GM21526 (cell line): Measurements from ENCODE around the gene CRHR1.

Experiments
- ATAC-seq: cut with Tn5 transposase; IDR thresholded peaks from one replicate; pipeline ENCODE4 v1.9.1; 2021; ENCODE audit warnings: moderate library complexity; ENCODE audit not compliant: unreplicated experiment, low FRiP score

The CRHR1 gene

GRCh38 chr17:45757431-45758218 is 26.5 kb upstream of the CRHR1 start:
- no peak for ATAC-seq

- ATAC-seq: no peak
Observed at GRCh38 chr17:45758544-45758943, 25.6 kb upstream of the CRHR1 start.

GRCh38 chr17:45759761-45760160 is 24.4 kb upstream of the CRHR1 start:
- no peak for ATAC-seq

GRCh38 chr17:45761957-45762565 is 22.1 kb upstream of the CRHR1 start:
- no peak for ATAC-seq

- no peak for ATAC-seq
Observed at GRCh38 chr17:45763182-45763581, 20.9 kb upstream of the CRHR1 start.

GRCh38 chr17:45764479-45764878 is 19.6 kb upstream of the CRHR1 start:
- ATAC-seq: no peak

GRCh38 chr17:45768000-45768399 is 16.1 kb upstream of the CRHR1 start:
- ATAC-seq: no peak

DNA sequence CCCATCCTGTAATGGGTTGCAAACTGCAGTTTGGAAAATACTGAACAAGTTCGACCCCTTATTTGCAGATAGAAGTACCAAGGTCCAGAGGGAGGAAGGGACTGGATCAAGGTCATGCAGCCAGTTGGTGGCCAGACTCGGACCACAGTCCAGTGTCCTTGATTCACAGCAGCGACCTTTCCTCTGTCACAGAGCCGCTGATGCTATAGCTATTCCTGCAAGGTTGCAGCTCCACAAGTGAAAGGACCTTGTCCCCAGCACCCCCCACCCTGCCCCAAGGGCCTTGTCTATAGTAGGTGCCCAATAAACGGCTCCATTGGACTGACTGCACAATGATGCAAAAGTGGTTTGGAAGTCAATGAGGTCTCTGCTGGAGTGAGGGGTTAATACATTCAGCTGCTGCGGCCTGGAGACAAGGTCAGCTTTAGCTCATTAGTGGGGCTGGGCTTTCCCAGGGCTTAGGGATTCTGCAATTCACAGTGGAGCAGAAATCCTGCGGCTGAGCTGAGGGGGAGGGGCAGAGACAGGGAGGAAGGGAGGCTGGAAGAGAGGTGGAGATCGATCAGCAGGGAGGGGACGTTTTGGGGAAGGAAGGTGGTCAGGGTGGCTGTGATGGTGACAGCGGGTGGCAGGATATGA is 13.4 kb upstream of the CRHR1 start:
- no peak for ATAC-seq

- no peak for ATAC-seq
Observed at GRCh38 chr17:45771271-45771959, 12.7 kb upstream of the CRHR1 start.

DNA sequence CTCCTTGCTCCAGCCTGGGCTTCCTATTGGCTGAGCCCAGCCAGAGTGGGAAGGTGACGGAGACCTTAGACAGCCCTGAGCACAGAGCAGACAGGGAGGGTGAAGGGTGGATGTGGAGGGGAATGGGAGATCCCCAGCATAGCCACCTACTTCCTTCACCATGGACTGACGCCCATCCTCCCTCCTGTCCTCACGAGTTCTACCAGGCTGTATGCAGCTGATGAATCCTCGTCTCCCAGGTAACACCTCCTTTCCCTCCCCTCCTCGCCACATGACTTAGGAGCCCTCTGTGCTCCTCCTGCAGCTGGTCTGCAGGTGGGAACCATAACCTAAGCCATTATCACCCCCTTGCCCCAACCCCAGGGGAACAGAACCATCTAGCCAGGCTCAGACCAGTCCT is 9.0 kb upstream of the CRHR1 start:
- no peak for ATAC-seq

- no peak for ATAC-seq
Observed at GRCh38 chr17:45775576-45776011, 8.5 kb upstream of the CRHR1 start.

GRCh38 chr17:45776896-45777295 is 7.2 kb upstream of the CRHR1 start:
- ATAC-seq: no peak

- no peak for ATAC-seq
Observed at GRCh38 chr17:45777388-45777787, 6.7 kb upstream of the CRHR1 start.

DNA sequence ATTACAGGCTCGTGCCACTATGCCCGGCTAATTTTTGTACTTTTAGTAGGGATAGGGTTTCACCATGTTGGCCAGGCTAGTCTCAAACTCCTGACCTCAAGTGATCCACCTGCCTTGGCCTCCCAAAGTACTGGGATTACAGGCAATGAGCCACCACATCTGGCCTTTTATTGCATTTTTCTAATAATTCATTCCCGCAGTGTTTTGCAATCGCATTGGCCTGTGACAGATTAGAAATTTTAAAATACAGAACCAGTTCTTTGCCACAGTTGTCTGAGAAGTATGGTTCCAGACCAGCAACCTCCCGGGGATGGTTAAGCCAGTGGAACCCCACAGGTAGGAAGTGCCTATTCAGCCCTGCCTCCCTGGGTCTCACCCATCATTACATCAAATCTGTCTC is 3.2 kb upstream of the CRHR1 start:
- no peak for ATAC-seq

GRCh38 chr17:45782889-45783592 is 1.1 kb upstream of the CRHR1 start:
- ATAC-seq: no peak

GRCh38 chr17:45783593-45784292 is 377 bp upstream of the CRHR1 start:
- no peak for ATAC-seq

DNA sequence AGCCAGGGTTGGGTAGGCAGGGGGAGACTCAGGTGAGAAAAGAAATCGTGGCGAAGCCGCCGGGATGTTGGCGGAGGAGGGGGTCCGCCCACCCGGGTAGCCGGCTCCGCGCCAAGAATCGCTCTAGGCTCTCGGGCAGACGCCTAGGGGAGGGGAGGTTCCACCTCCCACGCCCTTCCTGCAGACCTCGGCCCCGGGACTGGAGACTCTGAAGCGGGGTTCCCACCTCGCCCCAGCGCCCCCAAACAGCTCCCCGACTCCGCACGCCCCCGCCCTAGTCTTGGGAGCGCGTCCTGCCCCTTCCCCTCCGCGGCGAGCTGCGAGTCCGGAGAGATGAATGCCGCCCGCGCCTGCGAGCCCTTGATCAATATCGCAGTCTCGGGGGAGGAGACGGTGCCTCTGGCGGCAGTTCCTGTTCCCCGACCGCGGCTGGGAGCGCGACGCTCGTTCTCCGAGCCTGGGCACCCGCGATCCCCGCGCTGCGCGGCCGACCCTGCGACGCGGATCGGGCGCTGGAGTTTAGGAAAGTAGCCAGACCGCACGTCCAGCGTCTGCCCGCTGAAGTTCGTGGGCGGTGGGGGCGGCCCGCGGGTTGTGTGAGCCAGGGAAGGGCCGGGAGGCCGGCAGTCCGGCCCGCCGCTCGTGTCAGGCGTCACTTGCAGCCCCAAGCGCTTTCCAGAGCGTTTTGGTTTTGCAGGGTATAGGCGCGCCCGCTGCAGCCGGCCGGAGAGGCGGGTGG is 790 bp downstream of the CRHR1 start:
- no peak for ATAC-seq

- ATAC-seq: no peak
Observed at GRCh38 chr17:45785480-45786193, 1.5 kb downstream of the CRHR1 start.

DNA sequence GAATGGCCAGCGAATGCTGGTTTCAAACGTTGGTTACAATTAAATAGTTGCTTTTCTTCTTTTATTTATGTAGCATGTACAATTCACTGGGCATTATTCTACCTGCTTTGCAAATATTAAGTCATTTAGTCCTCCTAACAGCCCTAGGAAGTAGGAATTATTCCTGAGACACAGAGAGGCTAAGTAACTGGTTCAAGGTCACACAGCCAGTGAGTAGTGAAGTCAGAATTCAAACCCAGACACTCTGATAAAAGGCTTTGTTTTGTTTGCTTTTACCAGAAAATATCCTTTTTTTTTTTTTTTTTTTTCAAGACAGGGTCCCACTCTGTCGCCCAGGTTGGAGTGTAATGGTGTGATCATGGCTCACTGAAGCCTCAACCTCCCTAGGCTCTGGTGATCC is 2.2 kb downstream of the CRHR1 start:
- no peak for ATAC-seq
